ENCODE data around the gene AMIGO1.

The AMIGO1 gene, protein sequence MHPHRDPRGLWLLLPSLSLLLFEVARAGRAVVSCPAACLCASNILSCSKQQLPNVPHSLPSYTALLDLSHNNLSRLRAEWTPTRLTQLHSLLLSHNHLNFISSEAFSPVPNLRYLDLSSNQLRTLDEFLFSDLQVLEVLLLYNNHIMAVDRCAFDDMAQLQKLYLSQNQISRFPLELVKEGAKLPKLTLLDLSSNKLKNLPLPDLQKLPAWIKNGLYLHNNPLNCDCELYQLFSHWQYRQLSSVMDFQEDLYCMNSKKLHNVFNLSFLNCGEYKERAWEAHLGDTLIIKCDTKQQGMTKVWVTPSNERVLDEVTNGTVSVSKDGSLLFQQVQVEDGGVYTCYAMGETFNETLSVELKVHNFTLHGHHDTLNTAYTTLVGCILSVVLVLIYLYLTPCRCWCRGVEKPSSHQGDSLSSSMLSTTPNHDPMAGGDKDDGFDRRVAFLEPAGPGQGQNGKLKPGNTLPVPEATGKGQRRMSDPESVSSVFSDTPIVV

DNA sequence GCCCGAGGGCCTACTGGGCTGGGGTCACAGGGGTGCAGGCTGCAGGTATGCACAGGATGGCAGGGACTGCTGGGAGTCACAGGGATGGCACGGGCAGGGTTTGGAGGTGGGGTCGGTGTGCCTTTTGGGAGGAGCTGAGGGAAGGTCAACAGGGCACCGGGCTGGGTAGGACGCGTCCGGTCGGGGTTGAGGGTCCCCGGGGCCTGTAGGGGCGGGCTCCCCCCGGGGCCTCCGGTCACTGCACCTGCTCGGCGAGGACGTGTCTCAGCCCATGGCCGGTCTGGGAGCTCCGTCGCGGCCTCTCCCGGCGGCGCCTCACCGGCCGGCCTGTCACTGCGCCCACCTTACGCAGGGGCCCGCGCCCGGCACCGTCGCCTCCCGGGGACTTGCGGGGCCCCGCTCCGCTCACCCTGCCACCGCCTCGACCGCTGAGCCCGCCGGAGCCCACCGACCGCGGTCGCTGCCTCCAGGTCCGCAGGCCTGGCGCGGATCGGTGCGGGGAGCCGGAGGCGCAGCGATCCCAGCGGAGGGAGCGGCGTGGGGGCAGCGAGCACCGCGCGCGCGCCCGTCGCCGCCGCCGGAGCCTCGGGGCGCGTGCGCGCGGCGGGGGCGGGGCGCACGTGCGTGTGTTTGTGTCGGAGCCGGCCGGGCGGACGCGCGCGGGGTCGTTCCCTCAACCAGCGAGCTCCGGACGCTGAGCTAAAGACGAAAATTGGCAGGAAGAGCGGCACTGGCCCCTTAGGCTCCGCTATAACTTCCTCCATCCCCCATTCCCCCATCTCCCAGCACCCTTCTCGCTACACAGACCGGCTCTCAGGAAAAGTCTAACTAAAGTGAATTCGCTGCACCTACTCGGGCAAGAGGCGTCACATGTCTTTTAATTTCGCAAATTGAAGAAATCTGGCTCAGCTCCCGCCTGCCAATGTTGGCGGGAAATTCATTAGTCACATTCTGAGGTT is at the start of gene AMIGO1:
AMIGO1 (minus strand) TSS at position 552 of the 959 bp plus-strand sequence. CDS start 815 bp downstream, outside the sequence.
- Histone ChIP-seq H3K4me3 (ENCODE audit: low read depth in 1 of 2, low read length in 2 of 2) (peak within 1 kb of the TSS; percentile 76 to 81), H3K9ac (ENCODE audit: low read depth in 1 of 2, low read length in 2 of 2) (peak within 1 kb of the TSS; percentile 54 to 63), H3K36me3 (ENCODE audit: control insufficient read depth in 1 of 2, insufficient read depth in 2 of 2, low read length in 2 of 2) (no peaks in the 10 kb centered on the region), H3K27me3 (ENCODE audit: control insufficient read depth in 1 of 2, insufficient read depth in 2 of 2, low read length in 2 of 2) (no peaks in the 10 kb centered on the region), H3K9me3 (ENCODE audit: control insufficient read depth in 1 of 2, low read length in 2 of 2) (no peaks in the 10 kb centered on the region), H3K27ac (ENCODE audit: low read depth, low read length) (no peak within 1 kb of the TSS), H3K4me1 (ENCODE audit: control insufficient read depth in 1 of 2, insufficient read depth in 2 of 2, low read length in 2 of 2) (peaks cover 16 to 20% of the 10 kb centered on the region in 2 donors)

DNA sequence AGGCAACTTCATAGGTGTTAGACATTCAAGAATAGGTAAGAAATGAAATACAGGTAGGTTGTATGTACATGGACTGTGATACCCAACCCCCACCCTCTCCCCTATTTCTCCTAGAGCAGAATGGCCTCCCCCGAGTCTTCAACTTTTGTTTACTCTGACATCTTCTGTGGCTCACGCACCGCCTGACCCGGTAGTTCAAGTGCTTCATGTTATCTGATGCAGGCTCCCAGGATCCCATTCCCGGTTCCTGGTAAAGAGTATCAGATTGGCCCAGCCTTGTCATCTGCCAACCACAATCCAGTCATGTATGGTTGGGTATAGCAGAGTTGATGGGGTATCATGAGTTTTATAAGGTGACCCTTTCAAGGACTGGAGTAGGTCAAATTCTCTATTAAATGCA is 48.0 kb upstream of the AMIGO1 start:
- peaks cover 0 to 5% of the 10 kb centered on the region in 2 donors for H3K36me3 ChIP-seq (ENCODE audit: control insufficient read depth in 1 of 2, insufficient read depth in 2 of 2, low read length in 2 of 2)
- H3K4me3 ChIP-seq (ENCODE audit: low read depth in 1 of 2, low read length in 2 of 2) = no peak overlapping the region
- H3K27me3 ChIP-seq (ENCODE audit: control insufficient read depth in 1 of 2, insufficient read depth in 2 of 2, low read length in 2 of 2) = no peaks in the 10 kb centered on the region
- H3K27ac ChIP-seq (ENCODE audit: low read depth, low read length) = no peak overlapping the region
- peaks cover 6 to 21% of the 10 kb centered on the region in 2 donors for H3K4me1 ChIP-seq (ENCODE audit: control insufficient read depth in 1 of 2, insufficient read depth in 2 of 2, low read length in 2 of 2)
- no peak overlapping the region for H3K9ac ChIP-seq (ENCODE audit: low read depth in 1 of 2, low read length in 2 of 2)
- no peaks in the 10 kb centered on the region for H3K9me3 ChIP-seq (ENCODE audit: control insufficient read depth in 1 of 2, low read length in 2 of 2)

DNA sequence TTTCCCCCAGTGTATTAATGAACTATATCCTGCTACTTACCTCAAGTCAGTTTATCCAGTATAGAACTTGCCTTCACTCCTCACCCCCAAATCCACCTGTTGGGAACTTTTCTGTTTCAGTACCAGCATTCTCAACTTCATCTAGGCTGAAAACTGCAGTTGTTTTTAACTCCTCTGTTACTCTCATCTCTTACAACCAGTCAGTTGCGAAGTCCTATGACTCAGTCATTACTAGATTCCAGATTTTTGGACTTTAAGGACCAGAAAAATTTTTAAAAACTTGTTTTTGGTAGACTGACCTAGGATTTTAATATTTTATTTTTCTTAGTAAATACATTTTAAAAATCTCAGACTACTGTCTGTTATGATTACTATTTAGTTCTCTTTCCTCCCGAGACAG is 47.0 kb upstream of the AMIGO1 start:
- H3K9me3 ChIP-seq (ENCODE audit: control insufficient read depth in 1 of 2, low read length in 2 of 2) = no peaks in the 10 kb centered on the region
- H3K9ac ChIP-seq (ENCODE audit: low read depth in 1 of 2, low read length in 2 of 2) = no peak overlapping the region
- no peak overlapping the region for H3K27ac ChIP-seq (ENCODE audit: low read depth, low read length)
- peaks cover 0 to 5% of the 10 kb centered on the region in 2 donors for H3K36me3 ChIP-seq (ENCODE audit: control insufficient read depth in 1 of 2, insufficient read depth in 2 of 2, low read length in 2 of 2)
- peaks cover 6 to 23% of the 10 kb centered on the region in 2 donors for H3K4me1 ChIP-seq (ENCODE audit: control insufficient read depth in 1 of 2, insufficient read depth in 2 of 2, low read length in 2 of 2)
- H3K4me3 ChIP-seq (ENCODE audit: low read depth in 1 of 2, low read length in 2 of 2) = no peak overlapping the region
- no peaks in the 10 kb centered on the region for H3K27me3 ChIP-seq (ENCODE audit: control insufficient read depth in 1 of 2, insufficient read depth in 2 of 2, low read length in 2 of 2)

DNA sequence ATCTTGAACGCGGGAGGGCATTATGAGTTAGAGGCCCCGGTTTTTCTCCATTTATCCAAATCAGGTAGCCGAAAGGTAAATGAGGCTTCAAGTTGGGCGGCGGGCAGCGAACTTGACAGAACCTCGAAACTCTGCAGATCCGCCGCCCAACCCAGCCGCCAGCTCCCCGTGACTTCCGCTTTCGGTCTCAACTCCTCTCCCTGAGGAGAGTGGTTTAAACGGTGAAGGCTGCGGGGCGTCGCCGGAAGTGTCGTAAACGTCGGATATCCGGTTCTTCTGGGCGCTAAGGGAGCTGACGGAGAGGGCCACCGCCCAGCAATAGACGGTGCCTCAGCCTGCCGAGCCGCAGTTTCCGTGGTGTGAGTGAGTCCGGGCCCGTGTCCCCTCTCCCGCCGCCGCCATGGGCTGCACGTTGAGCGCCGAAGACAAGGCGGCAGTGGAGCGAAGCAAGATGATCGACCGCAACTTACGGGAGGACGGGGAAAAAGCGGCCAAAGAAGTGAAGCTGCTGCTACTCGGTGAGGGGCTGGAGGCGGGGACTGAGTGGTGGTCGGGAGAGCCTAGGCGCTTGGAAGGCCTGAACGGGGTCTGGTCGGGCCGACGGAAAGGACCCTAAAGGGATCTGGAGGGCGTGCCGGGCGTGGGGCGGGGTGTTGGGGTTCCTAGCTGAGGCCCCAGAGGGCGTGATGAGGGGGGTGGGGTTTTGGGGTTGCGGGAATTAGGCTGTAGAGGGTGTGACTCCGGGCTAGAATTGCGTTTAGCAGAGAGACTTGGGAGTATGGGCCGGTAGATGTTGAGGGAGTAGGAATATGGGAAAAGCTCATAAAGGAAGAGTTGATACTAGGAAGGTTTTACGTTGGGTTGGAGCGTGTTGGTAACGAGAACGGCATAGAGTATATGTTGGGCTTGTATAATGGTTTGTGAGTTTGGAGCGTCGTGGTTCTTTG is 39.1 kb upstream of the AMIGO1 start, which contains the start of gene GNAI3:
GNAI3 (plus strand) TSS at position 295 of the 947 bp plus-strand sequence; CDS start at position 401, 106 bp downstream.
- Histone ChIP-seq H3K4me1 (ENCODE audit: control insufficient read depth in 1 of 2, insufficient read depth in 2 of 2, low read length in 2 of 2) (peaks cover 17 to 51% of the 10 kb centered on the region in 2 donors), H3K27ac (ENCODE audit: low read depth, low read length) (peak within 1 kb of the TSS; percentile 98), H3K9ac (ENCODE audit: low read depth in 1 of 2, low read length in 2 of 2) (peak within 1 kb of the TSS; percentile 95 to 99)

DNA sequence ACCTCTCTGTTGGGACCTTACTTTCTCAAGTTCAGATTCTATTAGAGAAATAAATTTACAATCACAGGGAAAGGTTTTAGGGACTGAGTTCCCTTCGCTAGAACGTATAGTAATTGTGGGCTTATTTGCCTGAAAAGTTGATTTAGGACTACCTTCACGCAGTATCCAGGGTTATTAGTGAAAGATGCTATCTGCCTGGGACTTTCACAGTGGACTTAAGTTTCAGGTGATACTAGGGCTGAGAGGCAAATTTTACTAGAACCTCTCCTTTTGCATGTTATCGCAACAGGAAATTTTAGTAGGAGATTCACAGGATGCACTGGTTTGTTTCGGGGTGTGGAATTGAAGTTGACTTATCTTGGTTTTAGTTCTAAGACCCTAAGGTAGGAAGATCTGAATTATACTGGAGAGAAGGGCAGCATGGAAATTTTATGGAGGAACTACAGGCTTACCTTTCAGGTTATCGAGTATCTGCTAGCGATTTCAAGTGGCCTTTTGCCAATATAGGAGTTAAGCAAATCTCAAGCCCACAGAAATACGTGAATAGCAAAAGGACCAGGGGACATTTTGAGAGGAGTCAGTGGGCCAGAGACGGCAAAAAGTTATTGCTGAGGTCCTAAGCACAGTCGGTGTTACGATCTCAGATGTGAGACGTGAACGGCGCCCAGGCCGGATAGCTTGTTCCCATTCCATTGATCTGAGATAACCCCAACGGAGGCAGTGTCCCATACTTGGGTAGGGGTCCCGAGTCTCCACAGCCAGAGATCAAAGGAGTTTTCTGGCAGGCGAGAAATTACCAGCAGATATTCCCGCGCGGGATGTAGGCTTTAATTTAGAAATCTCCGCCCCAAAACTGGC is 38.2 kb upstream of the AMIGO1 start:
- Histone ChIP-seq H3K27me3 (ENCODE audit: control insufficient read depth in 1 of 2, insufficient read depth in 2 of 2, low read length in 2 of 2) (no peaks in the 10 kb centered on the region), H3K4me1 (ENCODE audit: control insufficient read depth in 1 of 2, insufficient read depth in 2 of 2, low read length in 2 of 2) (peaks cover 17 to 51% of the 10 kb centered on the region in 2 donors), H3K4me3 (ENCODE audit: low read depth in 1 of 2, low read length in 2 of 2) (peak overlapping the region; percentile 84 to 94), H3K27ac (ENCODE audit: low read depth, low read length) (peak overlapping the region; percentile 98), H3K9ac (ENCODE audit: low read depth in 1 of 2, low read length in 2 of 2) (peak overlapping the region; percentile 87 to 99), H3K9me3 (ENCODE audit: control insufficient read depth in 1 of 2, low read length in 2 of 2) (no peaks in the 10 kb centered on the region), H3K36me3 (ENCODE audit: control insufficient read depth in 1 of 2, insufficient read depth in 2 of 2, low read length in 2 of 2) (no peaks in the 10 kb centered on the region)

More for the DNA sequence above, 39.1 kb upstream of the AMIGO1 start, which contains the start of gene GNAI3:
- peak within 1 kb of the TSS; percentile 84 to 94 for H3K4me3 ChIP-seq (ENCODE audit: low read depth in 1 of 2, low read length in 2 of 2)
- no peaks in the 10 kb centered on the region for H3K36me3 ChIP-seq (ENCODE audit: control insufficient read depth in 1 of 2, insufficient read depth in 2 of 2, low read length in 2 of 2)
- no peaks in the 10 kb centered on the region for H3K27me3 ChIP-seq (ENCODE audit: control insufficient read depth in 1 of 2, insufficient read depth in 2 of 2, low read length in 2 of 2)
- H3K9me3 ChIP-seq (ENCODE audit: control insufficient read depth in 1 of 2, low read length in 2 of 2) = no peaks in the 10 kb centered on the region

DNA sequence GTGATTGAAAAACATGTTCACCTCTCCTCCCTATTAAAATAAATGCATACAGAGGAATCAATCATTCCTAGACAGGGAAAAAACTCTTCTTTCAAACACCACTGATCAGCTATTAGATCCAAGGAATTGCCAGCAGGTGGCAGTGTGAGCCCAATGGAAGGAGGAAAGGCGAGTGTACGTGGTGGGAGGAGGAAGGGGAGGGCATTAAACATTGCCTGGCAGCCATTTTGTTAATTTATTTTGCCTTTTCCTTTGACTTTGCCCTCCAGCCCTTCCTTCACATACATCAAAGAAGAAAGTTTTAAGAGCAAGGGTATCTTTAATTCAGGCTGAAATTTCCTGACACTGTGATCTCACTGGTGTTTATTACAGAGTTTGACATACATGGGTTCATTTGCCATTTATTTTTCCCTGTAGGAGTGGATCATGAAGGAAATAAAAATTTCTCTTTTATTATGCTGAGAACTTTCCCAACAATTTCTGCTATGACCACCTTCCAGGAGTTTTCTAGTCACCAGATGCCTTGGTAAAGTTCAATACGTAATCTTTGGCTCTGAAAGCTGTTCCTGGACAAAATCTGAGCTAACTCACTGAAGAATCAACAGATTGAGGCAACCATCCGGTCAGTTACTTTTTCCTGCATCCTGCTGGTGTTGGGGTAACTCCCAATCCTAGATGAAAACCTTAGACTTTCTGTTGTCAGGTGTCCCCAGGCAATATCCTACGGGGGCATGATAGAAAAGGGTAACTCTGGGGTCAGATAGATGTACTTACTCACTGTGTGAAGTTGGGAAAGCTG is 37.0 kb upstream of the AMIGO1 start:
- H3K9ac ChIP-seq (ENCODE audit: low read depth in 1 of 2, low read length in 2 of 2) = peak overlapping the region; percentile 87 to 99
- peak overlapping the region; percentile 68 for H3K27ac ChIP-seq (ENCODE audit: low read depth, low read length)
- H3K4me3 ChIP-seq (ENCODE audit: low read depth in 1 of 2, low read length in 2 of 2) = peak overlapping the region; percentile 84 to 94
- H3K4me1 ChIP-seq (ENCODE audit: control insufficient read depth in 1 of 2, insufficient read depth in 2 of 2, low read length in 2 of 2) = peaks cover 17 to 48% of the 10 kb centered on the region in 2 donors
- no peaks in the 10 kb centered on the region for H3K36me3 ChIP-seq (ENCODE audit: control insufficient read depth in 1 of 2, insufficient read depth in 2 of 2, low read length in 2 of 2)
- H3K9me3 ChIP-seq (ENCODE audit: control insufficient read depth in 1 of 2, low read length in 2 of 2) = no peaks in the 10 kb centered on the region
- no peaks in the 10 kb centered on the region for H3K27me3 ChIP-seq (ENCODE audit: control insufficient read depth in 1 of 2, insufficient read depth in 2 of 2, low read length in 2 of 2)

DNA sequence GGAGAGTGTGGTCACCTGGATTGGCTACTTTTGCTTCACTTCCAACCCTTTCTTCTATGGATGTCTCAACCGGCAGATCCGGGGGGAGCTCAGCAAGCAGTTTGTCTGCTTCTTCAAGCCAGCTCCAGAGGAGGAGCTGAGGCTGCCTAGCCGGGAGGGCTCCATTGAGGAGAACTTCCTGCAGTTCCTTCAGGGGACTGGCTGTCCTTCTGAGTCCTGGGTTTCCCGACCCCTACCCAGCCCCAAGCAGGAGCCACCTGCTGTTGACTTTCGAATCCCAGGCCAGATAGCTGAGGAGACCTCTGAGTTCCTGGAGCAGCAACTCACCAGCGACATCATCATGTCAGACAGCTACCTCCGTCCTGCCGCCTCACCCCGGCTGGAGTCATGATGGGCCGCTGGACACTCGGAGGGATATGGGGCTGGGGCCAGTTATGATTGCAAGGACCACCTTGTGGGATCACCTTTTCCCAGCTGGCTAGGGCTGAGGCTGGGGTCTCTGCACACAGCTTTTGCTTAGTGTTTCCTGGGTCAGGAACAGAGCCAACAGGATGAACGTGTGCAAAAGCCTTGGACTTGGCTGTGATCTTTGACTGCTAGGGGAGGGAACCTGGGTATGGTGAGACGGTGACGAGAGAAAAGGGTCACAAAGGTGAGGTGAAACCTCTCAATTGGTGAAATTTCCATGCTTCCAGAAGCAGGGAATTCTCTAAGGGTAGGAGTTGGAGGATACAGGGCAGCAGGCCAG is 34.6 kb upstream of the AMIGO1 start:
- Histone ChIP-seq H3K4me1 (ENCODE audit: control insufficient read depth in 1 of 2, insufficient read depth in 2 of 2, low read length in 2 of 2) (peaks cover 13 to 29% of the 10 kb centered on the region in 2 donors), H3K27ac (ENCODE audit: low read depth, low read length) (no peak overlapping the region), H3K36me3 (ENCODE audit: control insufficient read depth in 1 of 2, insufficient read depth in 2 of 2, low read length in 2 of 2) (no peaks in the 10 kb centered on the region), H3K4me3 (ENCODE audit: low read depth in 1 of 2, low read length in 2 of 2) (no peak overlapping the region), H3K27me3 (ENCODE audit: control insufficient read depth in 1 of 2, insufficient read depth in 2 of 2, low read length in 2 of 2) (no peaks in the 10 kb centered on the region), H3K9me3 (ENCODE audit: control insufficient read depth in 1 of 2, low read length in 2 of 2) (no peaks in the 10 kb centered on the region), H3K9ac (ENCODE audit: low read depth in 1 of 2, low read length in 2 of 2) (no peak overlapping the region)

Data from duodenal mucosa (tissue), 2 donors.